Peyer's patch (tissue), 4 donors: ENCODE data around the gene SLK. TPM values are rescaled to one million over a fixed set of nuclear protein-coding genes. Genes with fewer than 3 reads are reported as not detected.

Experiments
- DNase-seq, 3 donors: peaks; one replicate each; pipeline ENCODE4 v3.0.0-alpha.2; 2017 to 2019
- H3K27ac ChIP-seq, 4 donors: fragments of 200-600 bp; sonication (generic); one replicate each; pipeline ENCODE4 v1.5.1; 2016 to 2019
- H3K27me3 ChIP-seq, 2 donors: fragments of 200-600 bp; sonication (generic); one replicate each; pipeline ENCODE4 v1.5.1; 2019
- H3K36me3 ChIP-seq, 3 donors: fragments of 200-600 bp; sonication (generic); one replicate each; pipeline ENCODE4 v1.5.1; 2016 to 2019
- H3K4me1 ChIP-seq, 4 donors: fragments of 200-600 bp; sonication (generic); one replicate each; pipeline ENCODE4 v1.5.1; 2016 to 2019
- H3K4me3 ChIP-seq, 4 donors: fragments of 200-600 bp; sonication (generic); 1 replicate in 3 of 4; 2 replicates in 1 of 4; pipeline ENCODE4 v1.5.1; 2016 to 2019; ENCODE audit warnings: mild to moderate bottlenecking in 1 of 4
- H3K9me3 ChIP-seq, 4 donors: fragments of 200-600 bp; sonication (generic); one replicate each; pipeline ENCODE4 v1.5.1; 2016 to 2019; ENCODE audit warnings: mild to moderate bottlenecking in 1 of 4
- CTCF ChIP-seq, 6 experiments: fragments of 450-650 bp in 4 of 6; fragments of 200-600 bp in 2 of 6; sonication (generic) in 1 of 6; IDR thresholded peaks; one replicate each; pipeline ENCODE4 v1.5.1; 2017 to 2019; ENCODE audit warnings: antibody characterized with exemption in 6 of 6, mild to moderate bottlenecking in 3 of 6, moderate library complexity in 1 of 6
- POLR2A ChIP-seq, 2 donors: fragments of 450-650 bp; IDR thresholded peaks; one replicate each; pipeline ENCODE4 v1.5.1; 2017; ENCODE audit warnings: antibody characterized with exemption in 2 of 2, mild to moderate bottlenecking in 2 of 2, moderate library complexity in 2 of 2
- total RNA-seq, 4 donors: library from RNA; depleted of rRNA; stranded (reverse); fragments of >200 nt; gene quantifications; one replicate each; pipeline ENCODE4 v1.1.0, GENCODE V29; 2016

SLK gene
- total RNA-seq, 4 donors from 2014 or later, result 38.5 to 55.4 (median 52.6) TPM

GRCh38 chr10:103947799-103948516 is 19.0 kb upstream of the SLK start:
- Histone ChIP-seq H3K4me3 (no peak overlapping the region), H3K4me1 (no peaks in the 10 kb centered on the region), H3K27ac (no peak overlapping the region), H3K36me3 (no peaks in the 10 kb centered on the region), H3K27me3 (no peaks in the 10 kb centered on the region), H3K9me3 (no peaks in the 10 kb centered on the region)
- TF ChIP-seq CTCF (IDR thresholded peaks at IDR 0.05), result no peak
- TF ChIP-seq POLR2A (IDR thresholded peaks at IDR 0.05), result no peak
- DNase-seq, result no peak

GRCh38 chr10:103949728-103950127 is 17.2 kb upstream of the SLK start:
- H3K36me3 ChIP-seq, result no peaks in the 10 kb centered on the region
- H3K27me3 ChIP-seq, result no peaks in the 10 kb centered on the region
- peaks cover 0 to 3% (median 0%) of the 10 kb centered on the region in 4 donors for H3K9me3 ChIP-seq
- DNase-seq, result no peak
- TF ChIP-seq POLR2A (IDR thresholded peaks at IDR 0.05) (no peak), CTCF (IDR thresholded peaks at IDR 0.05) (no peak)
- no peaks in the 10 kb centered on the region for H3K4me1 ChIP-seq
- no peak overlapping the region for H3K4me3 ChIP-seq
- no peak overlapping the region for H3K27ac ChIP-seq

- Histone ChIP-seq H3K27ac (no peak overlapping the region), H3K9me3 (peaks cover 0 to 3% (median 0%) of the 10 kb centered on the region in 4 donors), H3K36me3 (no peaks in the 10 kb centered on the region), H3K4me1 (no peaks in the 10 kb centered on the region), H3K27me3 (no peaks in the 10 kb centered on the region), H3K4me3 (no peak overlapping the region)
- TF ChIP-seq CTCF (IDR thresholded peaks at IDR 0.05), result no peak
- TF ChIP-seq POLR2A (IDR thresholded peaks at IDR 0.05), result no peak
- no peak for DNase-seq
Measured at GRCh38 chr10:103951183-103951582, 15.8 kb upstream of the SLK start.

- H3K4me3 ChIP-seq, result no peak overlapping the region
- no peak for TF ChIP-seq POLR2A (IDR thresholded peaks at IDR 0.05)
- no peaks in the 10 kb centered on the region for H3K4me1 ChIP-seq
- no peak overlapping the region for H3K27ac ChIP-seq
- no peaks in the 10 kb centered on the region for H3K27me3 ChIP-seq
- peaks cover 0 to 3% (median 0%) of the 10 kb centered on the region in 4 donors for H3K9me3 ChIP-seq
- H3K36me3 ChIP-seq, result no peaks in the 10 kb centered on the region
- no peak for DNase-seq
Measured at GRCh38 chr10:103951942-103952341, 15.0 kb upstream of the SLK start.

- TF ChIP-seq POLR2A (IDR thresholded peaks at IDR 0.05) (no peak), CTCF (IDR thresholded peaks at IDR 0.05) (no peak)
- Histone ChIP-seq H3K9me3 (peaks cover 0 to 3% (median 0%) of the 10 kb centered on the region in 4 donors), H3K4me1 (no peaks in the 10 kb centered on the region), H3K36me3 (no peaks in the 10 kb centered on the region), H3K27me3 (no peaks in the 10 kb centered on the region), H3K4me3 (no peak overlapping the region), H3K27ac (no peak overlapping the region)
- DNase-seq, result no peak
Measured at GRCh38 chr10:103954543-103954942, 12.4 kb upstream of the SLK start.

GRCh38 chr10:103958996-103959395 is 7.9 kb upstream of the SLK start:
- Histone ChIP-seq H3K27ac (no peak overlapping the region), H3K9me3 (peaks cover 0 to 3% (median 0%) of the 10 kb centered on the region in 4 donors), H3K27me3 (no peaks in the 10 kb centered on the region), H3K4me1 (no peaks in the 10 kb centered on the region), H3K36me3 (no peaks in the 10 kb centered on the region), H3K4me3 (no peak overlapping the region)
- TF ChIP-seq POLR2A (IDR thresholded peaks at IDR 0.05) (no peak), CTCF (IDR thresholded peaks at IDR 0.05) (no peak)
- no peak for DNase-seq
